Body of pancreas (tissue), 4 donors: ENCODE results near the gene ALPK1.

Experiments
- CTCF ChIP-seq, 7 experiments: fragments of 450-650 bp in 4 of 7; fragments of 200-600 bp in 3 of 7; sonication (generic) in 3 of 7; IDR thresholded peaks; one replicate each; pipeline ENCODE4 v1.5.1; 2016 to 2019; ENCODE audit warnings: antibody characterized with exemption in 7 of 7
- POLR2A ChIP-seq, 3 donors: fragments of 450-650 bp; IDR thresholded peaks; one replicate each; pipeline ENCODE4 v1.6.1; 2016; ENCODE audit warnings: antibody characterized with exemption in 3 of 3, mild to moderate bottlenecking in 2 of 3

GRCh38 chr4:112276113-112276512 lies 21.1 kb upstream of the ALPK1 start:
- TF ChIP-seq CTCF (IDR thresholded peaks at IDR 0.05): no peak
- TF ChIP-seq POLR2A (IDR thresholded peaks at IDR 0.05): no peak
